H9 (cell line): ENCODE data around the gene LSMEM2. TPM values are rescaled to one million over a fixed set of nuclear protein-coding genes. Genes with fewer than 3 reads are reported as not detected.

ENCODE experiments used
- DNase-seq: peaks from one replicate; pipeline ENCODE4 v3.0.0-alpha.2; 2017
- H2AFZ ChIP-seq: one replicate; pipeline ENCODE4 v1.6.1; 2013; ENCODE audit warnings: mild to moderate bottlenecking, low read length, control low read depth, moderate library complexity
- H2AK5ac ChIP-seq: 2 replicates; pipeline ENCODE4 v1.6.1; 2013; ENCODE audit warnings: low read length, control low read depth, mixed read lengths; ENCODE audit not compliant: insufficient read length
- H2BK120ac ChIP-seq: one replicate; pipeline ENCODE4 v1.6.1; 2013; ENCODE audit warnings: low read depth, mild to moderate bottlenecking, low read length, control low read depth, inconsistent platforms; ENCODE audit not compliant: poor library complexity, severe bottlenecking
- H2BK12ac ChIP-seq: 2 replicates; pipeline ENCODE4 v1.6.1; 2013; ENCODE audit warnings: low read length, control low read depth, mixed read lengths, low read depth; ENCODE audit not compliant: insufficient read length
- H2BK15ac ChIP-seq: 2 replicates; pipeline ENCODE4 v1.6.1; 2013; ENCODE audit warnings: low read depth, low read length, control low read depth
- H2BK20ac ChIP-seq: one replicate; pipeline ENCODE4 v1.6.1; 2013; ENCODE audit warnings: low read depth, mild to moderate bottlenecking, low read length, control low read depth, inconsistent platforms; ENCODE audit not compliant: poor library complexity, severe bottlenecking
- H2BK5ac ChIP-seq: 2 replicates; pipeline ENCODE4 v1.6.1; 2013; ENCODE audit warnings: low read length, control low read depth, mixed read lengths; ENCODE audit not compliant: insufficient read length
- H3K14ac ChIP-seq: 2 replicates; pipeline ENCODE4 v1.6.1; 2013; ENCODE audit warnings: low read length, control low read depth; ENCODE audit not compliant: insufficient read depth
- H3K18ac ChIP-seq: 2 replicates; pipeline ENCODE4 v1.6.1; 2013; ENCODE audit warnings: low read depth, mild to moderate bottlenecking, mixed read lengths, low read length, control low read depth; ENCODE audit not compliant: insufficient read length
- H3K23ac ChIP-seq: 2 replicates; pipeline ENCODE4 v1.6.1; 2013; ENCODE audit warnings: low read length, control low read depth, mixed read lengths, low read depth; ENCODE audit not compliant: insufficient read length
- H3K23me2 ChIP-seq: 2 replicates; pipeline ENCODE4 v1.6.1; 2013; ENCODE audit warnings: low read depth, mild to moderate bottlenecking, mixed read lengths, low read length, control low read depth; ENCODE audit not compliant: insufficient read length, poor library complexity, severe bottlenecking
- H3K27ac ChIP-seq: 2 replicates; pipeline ENCODE4 v1.5.1; 2013; ENCODE audit warnings: low read length, control low read depth, mixed read lengths, low read depth; ENCODE audit not compliant: insufficient read length
- H3K27me3 ChIP-seq: 2 replicates; pipeline ENCODE4 v1.6.1; 2013; ENCODE audit warnings: low read length, control low read depth, inconsistent platforms; ENCODE audit not compliant: insufficient read depth
- H3K4ac ChIP-seq: 2 replicates; pipeline ENCODE4 v1.6.1; 2013; ENCODE audit warnings: low read depth, mild to moderate bottlenecking, control low read depth, inconsistent platforms, low read length, moderate library complexity
- H3K4me1 ChIP-seq: 2 replicates; pipeline ENCODE4 v1.6.1; 2013; ENCODE audit warnings: low read length, control low read depth, inconsistent platforms; ENCODE audit not compliant: insufficient read depth
- H3K4me2 ChIP-seq: 2 replicates; pipeline ENCODE4 v1.6.1; 2013; ENCODE audit warnings: low read length, control low read depth, mixed read lengths; ENCODE audit not compliant: insufficient read length, insufficient read depth
- H3K56ac ChIP-seq: 2 replicates; pipeline ENCODE4 v1.6.1; 2013; ENCODE audit warnings: low read depth, mild to moderate bottlenecking, mixed read lengths, low read length, control low read depth; ENCODE audit not compliant: insufficient read length
- H3K79me1 ChIP-seq: 2 replicates; pipeline ENCODE4 v1.6.1; 2013; ENCODE audit warnings: low read depth, mild to moderate bottlenecking, moderate library complexity, low read length, control low read depth, inconsistent platforms; ENCODE audit not compliant: insufficient read depth, poor library complexity, severe bottlenecking
- H3K79me2 ChIP-seq: 2 replicates; pipeline ENCODE4 v1.6.1; 2013; ENCODE audit warnings: low read length, control low read depth, inconsistent platforms; ENCODE audit not compliant: insufficient read depth
- H3K9ac ChIP-seq: 2 replicates; pipeline ENCODE4 v1.6.1; 2013; ENCODE audit warnings: low read length, control low read depth, mixed read lengths; ENCODE audit not compliant: insufficient read length; ENCODE audit errors: extremely low read depth
- H3K9me3 ChIP-seq: one replicate; pipeline ENCODE4 v1.6.1; 2013; ENCODE audit warnings: low read depth, low read length, inconsistent platforms; ENCODE audit not compliant: control insufficient read depth
- H3T11ph ChIP-seq: one replicate; pipeline ENCODE4 v1.6.1; 2013; ENCODE audit warnings: mild to moderate bottlenecking, low read length, control low read depth, inconsistent platforms
- H4K20me1 ChIP-seq: one replicate; pipeline ENCODE4 v1.6.1; 2013; ENCODE audit not compliant: control insufficient read depth, insufficient read length, insufficient read depth
- H4K5ac ChIP-seq: 2 replicates; pipeline ENCODE4 v1.6.1; 2013; ENCODE audit warnings: low read depth, mild to moderate bottlenecking, mixed read lengths, low read length, control low read depth; ENCODE audit not compliant: insufficient read length
- H4K8ac ChIP-seq: replicated peaks from 2 replicates; pipeline ENCODE4 v1.6.1; 2013; ENCODE audit warnings: low read length, control low read depth, mixed read lengths, low read depth; ENCODE audit not compliant: insufficient read length
- H4K91ac ChIP-seq: 2 replicates; pipeline ENCODE4 v1.6.1; 2013; ENCODE audit warnings: low read depth, mild to moderate bottlenecking, moderate library complexity, mixed read lengths, low read length, control low read depth; ENCODE audit not compliant: insufficient read length
- H3K27ac Mint-ChIP-seq, 3 experiments: 2 replicates in 2 of 3; 3 replicates in 1 of 3; pipeline ENCODE4 v1.8.0; 2020 to 2021; ENCODE audit warnings: mixed read lengths in 3 of 3, mild to moderate bottlenecking in 1 of 3, moderate library complexity in 1 of 3
- H3K27me3 Mint-ChIP-seq: 2 replicates; pipeline ENCODE4 v1.8.0; 2021; ENCODE audit warnings: low read depth, mild to moderate bottlenecking, moderate library complexity, mixed read lengths
- H3K36me3 Mint-ChIP-seq, 3 experiments: 2 replicates in 2 of 3; 3 replicates in 1 of 3; pipeline ENCODE4 v1.8.0; 2020 to 2021; ENCODE audit warnings: low read depth in 3 of 3, mixed read lengths in 3 of 3; ENCODE audit not compliant: insufficient read depth in 1 of 3
- H3K4me1 Mint-ChIP-seq, 2 experiments: 2 replicates each; pipeline ENCODE4 v1.8.0; 2020; ENCODE audit warnings: mixed read lengths in 2 of 2
- H3K4me3 Mint-ChIP-seq, 2 experiments: 2 replicates in 1 of 2; 3 replicates in 1 of 2; pipeline ENCODE4 v1.8.0; 2020 to 2021; ENCODE audit warnings: mild to moderate bottlenecking in 2 of 2, mixed read lengths in 2 of 2, moderate library complexity in 1 of 2
- H3K9me3 Mint-ChIP-seq, 2 experiments: 2 replicates in 1 of 2; 3 replicates in 1 of 2; pipeline ENCODE4 v1.8.0; 2020; ENCODE audit warnings: mild to moderate bottlenecking in 2 of 2, mixed read lengths in 2 of 2, moderate library complexity in 1 of 2
- CTCF ChIP-seq: fragments of 200-600 bp; sonication (generic); conservative IDR thresholded peaks from 3 replicates; pipeline ENCODE4 v1.8.0; 2021; ENCODE audit warnings: antibody characterized with exemption, mild to moderate bottlenecking
- WGBS: extraction: QIAGEN DNeasy Blood & Tissue Kit; methylation state at CpG from one replicate; pipeline ENCODE4 v1.1.7; 2013; ENCODE audit warnings: missing lambda C conversion rate, low lambda C conversion rate, mixed read lengths; ENCODE audit not compliant: insufficient read length; ENCODE audit errors: extremely low coverage; 5-methylcytosine and 5-hydroxymethylcytosine counted together
- total RNA-seq: library from RNA; stranded (reverse); gene quantifications from 2 replicates; pipeline ENCODE4 v1.2.1, GENCODE V29; 2021

The LSMEM2 gene
- total RNA-seq, 1 experiment from 2014 or later, result 0.50 TPM

- no peak overlapping the region for H3K23ac ChIP-seq
- H3K27me3 Mint-ChIP-seq, result peaks cover 20% of the 10 kb centered on the region
- H3K56ac ChIP-seq, result no peak overlapping the region
- no peak overlapping the region for H4K8ac ChIP-seq
- H2BK5ac ChIP-seq, result no peak overlapping the region
- H3K27ac ChIP-seq, result no peak overlapping the region
- WGBS, result no CpG with 5 or more reads among the region's 4 CpGs
- no peak overlapping the region for H2BK15ac ChIP-seq
- H3K36me3 Mint-ChIP-seq, result no peaks in the 10 kb centered on the region; a peak in 1 of 7 replicates
- H4K91ac ChIP-seq, result no peak overlapping the region
- no peaks in the 10 kb centered on the region for H3K9me3 ChIP-seq
- no peaks in the 10 kb centered on the region; a peak in 1 of 5 replicates for H3K9me3 Mint-ChIP-seq
- no peak overlapping the region for H3K4ac ChIP-seq
- TF ChIP-seq CTCF, result no peak
- no peak overlapping the region for H3T11ph ChIP-seq
- no peak overlapping the region for H3K4me3 Mint-ChIP-seq
- peaks cover 2% of the 10 kb centered on the region; the same call in 1 of the 2 replicates for H3K4me1 ChIP-seq
- no peak overlapping the region for H2BK20ac ChIP-seq
- H3K14ac ChIP-seq, result no peak overlapping the region
- H4K20me1 ChIP-seq, result no peaks in the 10 kb centered on the region
- H2BK120ac ChIP-seq, result no peak overlapping the region
- peaks cover 4% of the 10 kb centered on the region for H3K23me2 ChIP-seq
- no peak for DNase-seq
- H3K79me1 ChIP-seq, result no peaks in the 10 kb centered on the region
- H3K27ac Mint-ChIP-seq, result peak overlapping the region in 2 of 3 experiments; percentile 62 to 87; a peak in 2 of 7 replicates
- no peaks in the 10 kb centered on the region for H3K79me2 ChIP-seq
- no peak overlapping the region for H3K9ac ChIP-seq
- no peak overlapping the region for H3K4me2 ChIP-seq
- H3K27me3 ChIP-seq, result peaks cover 13% of the 10 kb centered on the region; the same call in 1 of the 2 replicates
- H3K18ac ChIP-seq, result no peak overlapping the region
- H2AK5ac ChIP-seq, result no peak overlapping the region
- no peak overlapping the region for H2AFZ ChIP-seq
- H3K4me1 Mint-ChIP-seq, result peaks cover 44 to 62% of the 10 kb centered on the region in 2 experiments
- H4K5ac ChIP-seq, result no peak overlapping the region
- no peak overlapping the region for H2BK12ac ChIP-seq
Measured at GRCh38 chr3:50269460-50269859, 9.4 kb upstream of the LSMEM2 start.
